Nephron (organoid): ENCODE results near the gene PKD1L1.
"Not testable (repeated sequence)": the region's sequence is repeated elsewhere in the genome, so short reads cannot be mapped to it uniquely, and the experiment has no call there.

Experiments used
- H3K27ac Mint-ChIP-seq, 3 experiments: 2 replicates each; pipeline ENCODE4 v1.8.0; 2020; ENCODE audit warnings: mixed read lengths in 3 of 3, mild to moderate bottlenecking in 2 of 3, moderate library complexity in 1 of 3
- H3K27me3 Mint-ChIP-seq: 2 replicates; pipeline ENCODE4 v1.8.0; 2021; ENCODE audit warnings: low read depth, mild to moderate bottlenecking, moderate library complexity, mixed read lengths
- H3K36me3 Mint-ChIP-seq: 2 replicates; pipeline ENCODE4 v1.8.0; 2020; ENCODE audit warnings: low read depth, mixed read lengths
- H3K4me1 Mint-ChIP-seq: 2 replicates; pipeline ENCODE4 v1.8.0; 2020; ENCODE audit warnings: mixed read lengths
- H3K4me3 Mint-ChIP-seq, 3 experiments: 2 replicates each; pipeline ENCODE4 v1.8.0; 2020; ENCODE audit warnings: mild to moderate bottlenecking in 3 of 3, mixed read lengths in 3 of 3, moderate library complexity in 2 of 3
- H3K9me3 Mint-ChIP-seq: 2 replicates; pipeline ENCODE4 v1.8.0; 2020; ENCODE audit warnings: mixed read lengths
- CTCF ChIP-seq, 3 experiments: fragments of 200-600 bp; sonication (generic); IDR thresholded peaks; one replicate each; pipeline ENCODE4 v1.5.0; 2021; ENCODE audit warnings: antibody characterized with exemption in 3 of 3; ENCODE audit not compliant: unreplicated experiment in 3 of 3

PKD1L1 gene

DNA sequence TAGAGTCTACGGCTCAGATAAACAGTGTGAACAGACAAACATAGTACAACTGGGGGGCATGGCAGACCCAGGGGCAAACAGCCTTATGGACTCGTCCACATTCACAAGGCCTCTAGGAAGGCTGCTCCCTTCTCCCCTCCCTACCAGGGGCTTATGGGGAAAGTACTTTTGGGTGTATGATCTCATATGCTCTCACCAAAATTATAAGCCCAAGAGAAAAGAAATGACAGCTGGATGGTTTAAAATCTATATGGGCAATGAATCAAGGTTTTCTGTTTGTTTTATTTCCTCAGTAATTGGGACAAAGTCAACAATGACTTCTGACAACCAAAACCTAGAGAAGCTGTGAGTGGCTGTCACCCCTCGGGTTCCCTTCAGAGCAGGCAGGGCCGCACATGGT, 144.4 kb downstream of the PKD1L1 start:
- peaks cover 9% of the 10 kb centered on the region for H3K27me3 Mint-ChIP-seq
- peaks cover 13% of the 10 kb centered on the region for H3K4me1 Mint-ChIP-seq
- H3K4me3 Mint-ChIP-seq: no peak overlapping the region
- TF ChIP-seq CTCF (IDR thresholded peaks at IDR 0.05; ENCODE audit: unreplicated experiment in 3 of 3): no peak
- H3K9me3 Mint-ChIP-seq: peaks cover 2% of the 10 kb centered on the region
- H3K36me3 Mint-ChIP-seq: no peaks in the 10 kb centered on the region
- peak overlapping the region in 1 of 3 experiments; percentile 32 for H3K27ac Mint-ChIP-seq

DNA sequence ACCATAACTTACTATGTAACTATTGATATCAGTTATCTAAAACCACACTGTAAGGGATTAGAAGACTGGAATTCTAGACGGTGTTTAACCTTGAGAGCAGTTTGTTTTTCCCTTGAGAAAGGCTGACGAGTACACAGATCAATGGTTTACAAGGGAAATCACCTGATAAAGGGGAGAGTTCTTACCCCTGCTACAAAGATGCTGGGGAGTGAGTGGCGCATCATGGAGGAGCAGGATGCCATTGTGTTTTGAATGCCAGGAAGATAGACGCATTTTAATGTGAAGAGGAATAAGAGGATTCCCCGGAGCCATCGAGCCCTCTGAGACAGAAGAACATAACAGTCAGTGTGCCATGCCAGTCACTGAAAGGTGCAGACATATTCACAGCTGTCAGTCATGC, 145.2 kb downstream of the PKD1L1 start:
- no peak for TF ChIP-seq CTCF (IDR thresholded peaks at IDR 0.05; ENCODE audit: unreplicated experiment in 3 of 3)
- H3K27me3 Mint-ChIP-seq: peaks cover 9% of the 10 kb centered on the region
- no peak overlapping the region for H3K27ac Mint-ChIP-seq
- peaks cover 2% of the 10 kb centered on the region for H3K9me3 Mint-ChIP-seq
- H3K4me3 Mint-ChIP-seq: no peak overlapping the region
- H3K36me3 Mint-ChIP-seq: no peaks in the 10 kb centered on the region
- peaks cover 13% of the 10 kb centered on the region for H3K4me1 Mint-ChIP-seq

DNA sequence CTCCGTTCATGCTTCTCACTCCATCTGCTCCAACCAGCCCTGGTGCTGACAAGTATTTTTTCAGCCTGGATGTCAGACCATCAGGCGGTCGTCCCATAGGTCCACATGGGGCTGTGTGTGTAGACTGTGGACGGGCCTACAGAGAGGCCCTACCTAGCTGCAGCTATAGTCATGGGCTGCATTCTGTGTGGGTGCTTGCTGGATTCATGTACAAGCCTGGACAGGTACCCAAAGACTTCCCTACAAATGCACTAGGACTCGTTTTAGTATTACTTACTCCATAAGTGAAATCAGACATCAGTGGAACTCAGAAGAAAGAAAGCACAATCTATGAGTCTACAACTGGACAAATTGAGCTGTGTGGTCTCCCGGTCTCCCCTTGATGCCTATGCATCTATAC, 146.8 kb downstream of the PKD1L1 start:
- Mint-ChIP-seq H3K4me3 (no peak overlapping the region), H3K9me3 (peaks cover 2% of the 10 kb centered on the region), H3K27me3 (peaks cover 9% of the 10 kb centered on the region), H3K36me3 (no peaks in the 10 kb centered on the region), H3K4me1 (peaks cover 13% of the 10 kb centered on the region), H3K27ac (peak overlapping the region in 1 of 3 experiments; percentile 51)
- no peak for TF ChIP-seq CTCF (IDR thresholded peaks at IDR 0.05; ENCODE audit: unreplicated experiment in 3 of 3)

DNA sequence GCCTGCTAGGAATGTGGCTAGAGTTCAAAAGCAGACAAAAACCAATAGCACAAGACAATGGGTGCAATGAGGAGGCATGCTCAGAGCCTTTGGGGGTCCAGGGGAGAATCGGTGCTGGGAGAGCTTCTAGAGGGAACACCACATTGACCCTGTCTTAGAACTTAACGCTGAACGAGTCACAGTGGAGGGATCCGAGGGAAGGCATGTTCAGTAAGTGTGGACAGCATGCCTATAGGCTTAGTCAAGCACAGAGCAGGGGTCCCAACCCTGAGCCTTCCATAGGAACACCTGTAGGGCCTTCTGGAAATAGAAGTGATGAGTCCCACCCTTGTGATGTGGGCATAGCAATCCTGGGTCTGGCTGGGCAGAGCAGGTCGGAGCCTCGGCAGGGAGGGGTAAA, 148.7 kb downstream of the PKD1L1 start:
- Mint-ChIP-seq H3K4me3 (no peak overlapping the region), H3K27ac (no peak overlapping the region), H3K27me3 (peaks cover 9% of the 10 kb centered on the region), H3K4me1 (peaks cover 9% of the 10 kb centered on the region), H3K36me3 (no peaks in the 10 kb centered on the region), H3K9me3 (peaks cover 2% of the 10 kb centered on the region)
- no peak for TF ChIP-seq CTCF (IDR thresholded peaks at IDR 0.05; ENCODE audit: unreplicated experiment in 3 of 3)

DNA sequence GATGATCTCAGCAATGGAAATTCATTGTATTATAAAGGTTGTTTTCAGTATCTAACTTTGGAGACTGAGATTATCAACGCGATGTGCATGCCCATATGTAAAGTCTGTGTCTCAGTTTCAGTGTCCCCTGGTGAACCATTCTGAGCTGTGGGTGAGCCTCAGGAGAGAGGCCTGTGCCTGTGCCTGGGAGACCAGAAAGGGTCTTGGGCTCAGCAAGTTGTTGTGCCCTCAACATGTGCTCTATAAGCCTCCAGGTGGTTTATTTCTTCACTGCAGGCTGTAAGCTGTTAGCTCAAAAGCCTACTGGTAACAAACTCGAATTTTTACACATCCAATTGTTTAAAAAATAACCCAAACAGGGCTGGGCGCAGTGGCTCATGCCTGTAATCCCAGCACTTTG, 151.9 kb downstream of the PKD1L1 start:
- no peak for TF ChIP-seq CTCF (IDR thresholded peaks at IDR 0.05; ENCODE audit: unreplicated experiment in 3 of 3)
- Mint-ChIP-seq H3K4me3 (no peak overlapping the region), H3K27ac (peak overlapping the region in 1 of 3 experiments; percentile 19), H3K9me3 (peaks cover 2% of the 10 kb centered on the region), H3K27me3 (peaks cover 3% of the 10 kb centered on the region), H3K4me1 (peaks cover 3% of the 10 kb centered on the region), H3K36me3 (no peaks in the 10 kb centered on the region)

- Mint-ChIP-seq H3K4me1 (no peaks in the 10 kb centered on the region), H3K27ac (peak overlapping the region in 1 of 3 experiments; percentile 19), H3K4me3 (no peak overlapping the region), H3K9me3 (peaks cover 2% of the 10 kb centered on the region), H3K36me3 (no peaks in the 10 kb centered on the region), H3K27me3 (no peaks in the 10 kb centered on the region)
- no peak for TF ChIP-seq CTCF (IDR thresholded peaks at IDR 0.05; ENCODE audit: unreplicated experiment in 3 of 3)
Observed at GRCh38 chr7:47795631-47796030, 152.6 kb downstream of the PKD1L1 start.

DNA sequence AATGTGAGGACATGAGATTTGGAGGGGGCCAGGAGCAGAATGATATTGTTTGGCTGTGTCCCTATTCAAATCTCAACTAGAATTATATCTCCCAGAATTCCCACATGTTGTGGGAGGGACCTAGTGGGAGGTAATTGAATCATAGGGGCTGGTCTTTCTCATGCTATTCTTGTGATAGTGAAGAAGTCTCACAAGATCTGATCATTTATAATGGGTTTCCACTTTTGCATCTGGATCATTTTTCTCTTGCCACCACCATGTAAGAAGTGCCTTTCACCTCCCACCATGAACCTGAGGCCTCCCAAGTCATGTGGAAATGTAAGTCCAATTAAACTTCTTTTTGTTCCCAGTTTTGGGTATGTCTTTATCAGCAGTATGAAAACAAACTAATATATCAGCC, 153.1 kb downstream of the PKD1L1 start:
- H3K9me3 Mint-ChIP-seq, H3K27ac Mint-ChIP-seq, H3K4me3 Mint-ChIP-seq, H3K27me3 Mint-ChIP-seq, H3K36me3 Mint-ChIP-seq, H3K4me1 Mint-ChIP-seq: not testable (repeated sequence)
